ENCODE measurements around the gene CYP4F22. TPM values are rescaled to one million over a fixed set of nuclear protein-coding genes. Genes with fewer than 3 reads are reported as not detected.
"Not testable (repeated sequence)": the region's sequence is repeated elsewhere in the genome, so short reads cannot be mapped to it uniquely, and the experiment has no call there.

CYP4F22 gene
- total RNA-seq, 2 experiments from 2014 or later: not detected

DNA sequence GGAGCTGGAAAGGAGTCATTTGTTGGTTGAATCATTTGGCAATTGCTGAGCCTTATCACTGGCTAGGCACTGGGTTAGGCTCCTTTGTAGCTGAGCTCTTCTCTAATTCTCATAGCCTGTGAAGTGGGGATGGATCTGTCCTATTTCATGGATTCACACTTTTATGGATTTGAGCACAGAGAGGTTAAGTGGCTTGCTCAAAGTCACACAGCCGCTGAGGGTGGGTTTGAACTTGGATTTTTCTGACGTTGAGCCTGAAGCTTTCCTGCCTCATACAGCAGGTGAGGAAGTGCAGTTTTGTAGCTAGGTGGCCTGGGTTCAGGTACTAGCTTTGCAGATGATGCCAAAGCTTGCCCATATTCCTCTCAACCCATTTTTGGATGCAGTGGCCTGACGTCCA is 19.4 kb downstream of the CYP4F22 start:
- H3K4me1 ChIP-seq (ENCODE audit: insufficient read depth, low read length, poor library complexity, severe bottlenecking): no peaks in the 10 kb centered on the region
- H3K27ac ChIP-seq (ENCODE audit: low read depth, low read length, poor library complexity, severe bottlenecking): no peak overlapping the region
- no peak for DNase-seq (ENCODE audit: low spot score)
- H3K79me2 ChIP-seq (ENCODE audit: insufficient read depth, low read depth, low read length): no peaks in the 10 kb centered on the region
- H3K9me3 ChIP-seq (ENCODE audit: low read length): no peaks in the 10 kb centered on the region
- H3K9me2 ChIP-seq (ENCODE audit: insufficient read depth, low read length): no peaks in the 10 kb centered on the region
- no TSS peak for BruUV-seq (replicated peaks)
- no peaks in the 10 kb centered on the region for H3K36me3 ChIP-seq (ENCODE audit: insufficient read depth, low read length)
- H3K4me3 ChIP-seq (ENCODE audit: low read depth, low read length, poor library complexity, severe bottlenecking): no peak overlapping the region
- no peak overlapping the region for H3K4me2 ChIP-seq (ENCODE audit: low read length)
- H2AFZ ChIP-seq (ENCODE audit: low read length): no peak overlapping the region
- intact Hi-C loops (cut with micrococcal nuclease; ENCODE audit: unreplicated experiment): no loop called here
- TF ChIP-seq, protein P1, sequence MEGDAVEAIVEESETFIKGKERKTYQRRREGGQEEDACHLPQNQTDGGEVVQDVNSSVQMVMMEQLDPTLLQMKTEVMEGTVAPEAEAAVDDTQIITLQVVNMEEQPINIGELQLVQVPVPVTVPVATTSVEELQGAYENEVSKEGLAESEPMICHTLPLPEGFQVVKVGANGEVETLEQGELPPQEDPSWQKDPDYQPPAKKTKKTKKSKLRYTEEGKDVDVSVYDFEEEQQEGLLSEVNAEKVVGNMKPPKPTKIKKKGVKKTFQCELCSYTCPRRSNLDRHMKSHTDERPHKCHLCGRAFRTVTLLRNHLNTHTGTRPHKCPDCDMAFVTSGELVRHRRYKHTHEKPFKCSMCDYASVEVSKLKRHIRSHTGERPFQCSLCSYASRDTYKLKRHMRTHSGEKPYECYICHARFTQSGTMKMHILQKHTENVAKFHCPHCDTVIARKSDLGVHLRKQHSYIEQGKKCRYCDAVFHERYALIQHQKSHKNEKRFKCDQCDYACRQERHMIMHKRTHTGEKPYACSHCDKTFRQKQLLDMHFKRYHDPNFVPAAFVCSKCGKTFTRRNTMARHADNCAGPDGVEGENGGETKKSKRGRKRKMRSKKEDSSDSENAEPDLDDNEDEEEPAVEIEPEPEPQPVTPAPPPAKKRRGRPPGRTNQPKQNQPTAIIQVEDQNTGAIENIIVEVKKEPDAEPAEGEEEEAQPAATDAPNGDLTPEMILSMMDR (conservative IDR thresholded peaks at IDR 0.05; ENCODE audit: low read length): no peak
- no peak for TF ChIP-seq EZH2phosphoT487 (IDR thresholded peaks at IDR 0.05; ENCODE audit: borderline replicate concordance, low read depth, low read length)
- POLR2A ChIA-PET: no interaction called here
- H4K20me1 ChIP-seq (ENCODE audit: insufficient read depth, low read length): no peaks in the 10 kb centered on the region
- CTCF ChIA-PET (ENCODE audit: unreplicated experiment): no interaction called here

DNA sequence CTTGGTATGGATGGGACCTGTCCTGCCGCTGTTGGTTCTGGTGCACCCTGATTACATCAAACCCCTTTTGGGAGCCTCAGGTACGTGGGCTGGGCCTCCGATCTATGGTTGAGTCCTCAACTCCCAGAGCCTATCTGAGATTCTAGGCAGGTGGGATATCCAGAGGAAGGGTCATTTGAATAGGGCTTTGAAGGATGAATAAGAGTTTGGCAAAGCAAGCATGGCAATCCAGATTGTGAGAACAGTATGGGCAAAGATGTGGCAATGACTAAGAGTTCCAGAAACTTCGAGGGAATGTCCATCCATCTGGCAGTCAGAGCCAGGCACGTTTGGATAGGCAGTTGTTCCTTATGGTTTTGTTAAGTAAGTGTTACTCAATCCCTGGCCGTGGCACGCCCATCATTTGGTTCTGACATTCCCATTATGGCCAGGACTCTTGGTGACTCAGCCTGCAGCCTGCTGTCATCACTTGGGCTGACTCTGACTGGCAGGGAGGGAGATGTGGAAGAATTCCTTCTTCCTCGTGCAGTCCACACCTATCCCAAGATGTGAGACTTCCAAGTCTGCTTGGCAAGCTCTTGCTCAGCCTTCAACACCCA is 21.5 kb downstream of the CYP4F22 start:
- Histone ChIP-seq H3K4me2 (ENCODE audit: low read length) (no peak overlapping the region), H3K9me2 (ENCODE audit: insufficient read depth, low read length) (no peaks in the 10 kb centered on the region), H2AFZ (ENCODE audit: low read length) (no peak overlapping the region), H3K4me1 (ENCODE audit: insufficient read depth, low read length, poor library complexity, severe bottlenecking) (no peaks in the 10 kb centered on the region), H3K4me3 (ENCODE audit: low read depth, low read length, poor library complexity, severe bottlenecking) (no peak overlapping the region), H3K27ac (ENCODE audit: low read depth, low read length, poor library complexity, severe bottlenecking) (no peak overlapping the region), H4K20me1 (ENCODE audit: insufficient read depth, low read length) (no peaks in the 10 kb centered on the region), H3K36me3 (ENCODE audit: insufficient read depth, low read length) (no peaks in the 10 kb centered on the region), H3K9me3 (ENCODE audit: low read length) (no peaks in the 10 kb centered on the region), H3K79me2 (ENCODE audit: insufficient read depth, low read depth, low read length) (no peaks in the 10 kb centered on the region)
- intact Hi-C loops (cut with micrococcal nuclease; ENCODE audit: unreplicated experiment): no loop called here
- no TSS peak for BruUV-seq (replicated peaks)
- DNase-seq (ENCODE audit: low spot score): no peak
- POLR2A ChIA-PET: no interaction called here
- no peak for TF ChIP-seq EZH2phosphoT487 (IDR thresholded peaks at IDR 0.05; ENCODE audit: borderline replicate concordance, low read depth, low read length)
- TF ChIP-seq, protein P1 (conservative IDR thresholded peaks at IDR 0.05; ENCODE audit: low read length): no peak
- CTCF ChIA-PET (ENCODE audit: unreplicated experiment): no interaction called here

DNA sequence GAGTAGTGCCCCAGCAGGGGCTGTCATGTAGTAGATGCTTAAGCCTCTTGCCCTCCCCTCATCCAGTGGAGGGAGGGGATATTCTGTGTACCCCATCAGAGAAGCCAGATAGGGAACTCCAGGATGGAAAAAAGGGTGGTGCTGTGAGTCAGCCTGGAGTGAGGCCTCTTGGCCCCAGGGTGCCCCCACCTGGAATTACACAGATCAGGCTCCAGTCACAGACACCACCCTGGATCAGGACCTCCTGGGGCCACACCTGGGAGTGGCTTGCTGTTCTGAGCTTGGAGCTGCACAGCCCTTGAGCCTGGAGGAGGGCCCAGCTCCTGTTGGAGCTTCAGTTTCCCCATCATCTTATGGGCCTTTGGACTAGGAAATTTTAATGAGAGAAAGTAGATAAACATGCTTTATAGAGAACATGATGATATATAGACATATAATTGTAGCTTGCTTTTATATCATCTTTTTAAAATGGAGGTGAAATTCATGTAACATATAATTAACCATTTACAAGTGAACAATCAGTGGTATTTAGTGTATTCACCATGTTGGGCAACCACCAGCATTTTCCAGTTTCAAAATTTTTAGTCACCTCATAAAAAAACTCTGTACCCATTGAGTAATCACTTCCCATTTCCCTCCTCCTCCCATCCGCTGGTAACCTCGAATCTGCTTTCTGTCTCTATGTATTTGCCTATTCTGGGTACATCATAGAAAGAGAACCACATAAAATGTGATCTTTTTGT is 24.6 kb downstream of the CYP4F22 start:
- no peak overlapping the region for H3K4me3 ChIP-seq (ENCODE audit: low read depth, low read length, poor library complexity, severe bottlenecking)
- no peak for TF ChIP-seq EZH2phosphoT487 (IDR thresholded peaks at IDR 0.05; ENCODE audit: borderline replicate concordance, low read depth, low read length)
- H3K79me2 ChIP-seq (ENCODE audit: insufficient read depth, low read depth, low read length): no peaks in the 10 kb centered on the region
- no peak for DNase-seq (ENCODE audit: low spot score)
- no peaks in the 10 kb centered on the region for H3K9me3 ChIP-seq (ENCODE audit: low read length)
- H3K36me3 ChIP-seq (ENCODE audit: insufficient read depth, low read length): no peaks in the 10 kb centered on the region
- no TSS peak for BruUV-seq (replicated peaks)
- intact Hi-C loops (cut with micrococcal nuclease; ENCODE audit: unreplicated experiment): no loop called here
- ChIA-PET CTCF (ENCODE audit: unreplicated experiment) (no interaction called here), POLR2A (interaction anchor here (0.7 kb wide), 1 partner anchor 175 kb away, joined by 3 read pairs; no protein-coding TSS in a partner anchor)
- no peaks in the 10 kb centered on the region for H3K9me2 ChIP-seq (ENCODE audit: insufficient read depth, low read length)
- H3K27ac ChIP-seq (ENCODE audit: low read depth, low read length, poor library complexity, severe bottlenecking): no peak overlapping the region
- H3K4me1 ChIP-seq (ENCODE audit: insufficient read depth, low read length, poor library complexity, severe bottlenecking): no peaks in the 10 kb centered on the region
- H3K4me2 ChIP-seq (ENCODE audit: low read length): no peak overlapping the region
- no peaks in the 10 kb centered on the region for H4K20me1 ChIP-seq (ENCODE audit: insufficient read depth, low read length)
- H2AFZ ChIP-seq (ENCODE audit: low read length): no peak overlapping the region

DNA sequence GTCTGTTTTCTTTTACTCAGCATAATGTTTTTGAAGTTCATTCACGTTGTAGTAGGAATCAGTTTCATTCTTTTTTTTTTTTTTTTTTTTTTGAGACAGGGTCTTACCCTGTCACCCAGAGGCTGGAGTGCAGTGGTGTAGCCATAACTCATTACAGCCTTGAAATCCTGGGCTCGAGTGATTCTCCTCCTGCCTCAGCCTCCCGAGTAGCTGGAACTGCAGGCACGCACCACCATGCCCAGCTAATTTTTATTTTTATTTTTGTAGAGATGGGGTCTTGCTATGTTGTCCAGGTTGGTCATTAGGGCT is 25.2 kb downstream of the CYP4F22 start:
- H3K4me3 ChIP-seq (ENCODE audit: low read depth, low read length, poor library complexity, severe bottlenecking); H3K4me2 ChIP-seq (ENCODE audit: low read length); BruUV-seq (replicated peaks); H4K20me1 ChIP-seq (ENCODE audit: insufficient read depth, low read length); DNase-seq (ENCODE audit: low spot score); H3K9me2 ChIP-seq (ENCODE audit: insufficient read depth, low read length); H2AFZ ChIP-seq (ENCODE audit: low read length); intact Hi-C loops (cut with micrococcal nuclease; ENCODE audit: unreplicated experiment); H3K4me1 ChIP-seq (ENCODE audit: insufficient read depth, low read length, poor library complexity, severe bottlenecking); H3K9me3 ChIP-seq (ENCODE audit: low read length); CTCF ChIA-PET (ENCODE audit: unreplicated experiment); H3K27ac ChIP-seq (ENCODE audit: low read depth, low read length, poor library complexity, severe bottlenecking); H3K79me2 ChIP-seq (ENCODE audit: insufficient read depth, low read depth, low read length); H3K36me3 ChIP-seq (ENCODE audit: insufficient read depth, low read length): not testable (repeated sequence)
- POLR2A ChIA-PET: interaction anchor here (0.7 kb wide), 1 partner anchor 175 kb away, joined by 3 read pairs; no protein-coding TSS in a partner anchor
